SK-N-SH (cell line): ENCODE results near the gene TSC22D1. TPM values are rescaled to one million over a fixed set of nuclear protein-coding genes. Genes with fewer than 3 reads are reported as not detected.
A peak's percentile ranks its signal among the peaks of the same experiment; 100 is the strongest.

Experiments used
- CTCF ChIA-PET: fragments of 300-600, 350-600 bp; formaldehyde crosslinking; extraction: SDS; loops from one replicate; lab custom pipeline; 2021; lab: Yijun Ruan, JAX
- POLR2A ChIA-PET: fragments of 350-600 bp; sonication (Branson Sonifier 250); formaldehyde crosslinking; extraction: SDS; loops from one replicate; lab custom pipeline; 2020; ENCODE audit warnings: antibody characterized with exemption, inconsistent platforms; lab: Yijun Ruan, JAX
- DNase-seq: peaks from one replicate; pipeline ENCODE4 v3.0.0; 2012
- H2AFZ ChIP-seq: fragments of 200-600 bp; sonication (generic); 2 replicates; pipeline ENCODE4 v1.8.1; 2016; ENCODE audit warnings: antibody characterized with exemption, mild to moderate bottlenecking, low read depth
- H3F3A ChIP-seq: fragments of 200-600 bp; sonication (generic); replicated peaks from 2 replicates; pipeline ENCODE3; 2016; ENCODE audit warnings: antibody characterized with exemption, mild to moderate bottlenecking; ENCODE audit not compliant: insufficient read depth
- H3K27ac ChIP-seq, 2 experiments: fragments of 200-500 bp in 1 of 2; fragments of 200-600 bp in 1 of 2; sonication (Bioruptor generic) in 1 of 2; sonication (generic), shearing (Covaris generic) in 1 of 2; 2 replicates each; pipeline versions ENCODE4 v1.5.1 to v1.6.1; 2014 to 2016; ENCODE audit warnings: low read depth in 2 of 2, inconsistent platforms in 1 of 2, low read length in 1 of 2, mild to moderate bottlenecking in 1 of 2, mixed read lengths in 1 of 2
- H3K27me3 ChIP-seq: fragments of 200-600 bp; sonication (generic), shearing (Covaris generic); 2 replicates; pipeline ENCODE4 v1.6.1; 2016; ENCODE audit warnings: mixed run types; ENCODE audit not compliant: insufficient read depth
- H3K36me3 ChIP-seq, 2 experiments: fragments of 200-500 bp in 1 of 2; fragments of 200-600 bp in 1 of 2; sonication (Bioruptor generic) in 1 of 2; sonication (generic) in 1 of 2; replicated peaks in 1 of 2; 2 replicates each; pipeline versions ENCODE3 to v1.5.1; 2014 to 2016; ENCODE audit warnings: low read length in 1 of 2, mild to moderate bottlenecking in 1 of 2; ENCODE audit not compliant: insufficient read depth in 2 of 2, control insufficient read depth in 1 of 2
- H3K4me1 ChIP-seq, 2 experiments: fragments of 200-500 bp in 1 of 2; fragments of 200-600 bp in 1 of 2; sonication (Bioruptor generic) in 1 of 2; sonication (generic), shearing (Covaris generic) in 1 of 2; 2 replicates each; pipeline versions ENCODE4 v1.5.1 to v1.6.1; 2014 to 2016; ENCODE audit warnings: low read depth in 1 of 2, low read length in 1 of 2, mixed run types in 1 of 2; ENCODE audit not compliant: insufficient read depth in 2 of 2, control insufficient read depth in 1 of 2
- H3K4me2 ChIP-seq: fragments of 200-600 bp; sonication (generic), shearing (Covaris generic); 2 replicates; pipeline ENCODE4 v1.6.1; 2017; ENCODE audit warnings: mixed run types
- H3K4me3 ChIP-seq, 2 experiments: fragments of 200-500 bp in 1 of 2; fragments of 200-600 bp in 1 of 2; sonication (Bioruptor generic) in 1 of 2; sonication (generic), shearing (Covaris generic) in 1 of 2; 2 replicates each; pipeline versions ENCODE4 v1.5.1 to v1.8.1; 2014 to 2016; ENCODE audit warnings: low read depth in 2 of 2, inconsistent platforms in 1 of 2, low read length in 1 of 2, mild to moderate bottlenecking in 1 of 2, mixed read lengths in 1 of 2, moderate library complexity in 1 of 2
- H3K79me2 ChIP-seq: fragments of 200-600 bp; sonication (generic); 2 replicates; pipeline ENCODE4 v1.8.1; 2017; ENCODE audit warnings: mild to moderate bottlenecking; ENCODE audit not compliant: insufficient read depth
- H3K9ac ChIP-seq: fragments of 200-600 bp; sonication (generic); 2 replicates; pipeline ENCODE4 v1.6.1; 2017; ENCODE audit warnings: mixed run types
- H3K9me2 ChIP-seq: fragments of 200-600 bp; sonication (generic); 2 replicates; pipeline ENCODE4 v1.6.1; 2017; ENCODE audit warnings: mixed run types
- H3K9me3 ChIP-seq: fragments of 200-600 bp; sonication (generic); 2 replicates; pipeline ENCODE4 v1.6.1; 2017; ENCODE audit warnings: mixed run types, mild to moderate bottlenecking, moderate library complexity
- H4K20me1 ChIP-seq: fragments of 200-600 bp; sonication (generic); 2 replicates; pipeline ENCODE4 v1.6.1; 2017; ENCODE audit warnings: mild to moderate bottlenecking, mixed run types; ENCODE audit not compliant: insufficient read depth
- ELF1 ChIP-seq: IDR thresholded peaks from 2 replicates; pipeline ENCODE4 v1.4.0; 2012
- EP300 ChIP-seq, 2 experiments: IDR thresholded peaks; 2 replicates each; pipeline versions ENCODE4 v1.4.0 to v1.6.1; 2012; ENCODE audit warnings: borderline replicate concordance in 1 of 2, low read depth in 1 of 2, low read length in 1 of 2
- EZH2phosphoT487 ChIP-seq: fragments of 200-600 bp; sonication (generic); IDR thresholded peaks from 2 replicates; pipeline ENCODE4 v1.6.1; 2017; ENCODE audit warnings: low read depth, mixed run types, mild to moderate bottlenecking, antibody characterized with exemption, moderate library complexity, borderline replicate concordance
- FOSL2 ChIP-seq: IDR thresholded peaks from 2 replicates; pipeline ENCODE4 v1.4.0; 2012; ENCODE audit warnings: low read depth, mild to moderate bottlenecking, moderate library complexity, borderline replicate concordance
- FOXM1 ChIP-seq: IDR thresholded peaks from 2 replicates; pipeline ENCODE4 v1.4.0; 2012; ENCODE audit warnings: low read depth, mild to moderate bottlenecking
- GABPA ChIP-seq: IDR thresholded peaks from 2 replicates; pipeline ENCODE4 v1.4.0; 2012; ENCODE audit warnings: low read depth, mild to moderate bottlenecking
- GATA2 ChIP-seq: sonication (generic); formaldehyde crosslinking; IDR thresholded peaks from 2 replicates; pipeline ENCODE4 v1.5.0; 2020; ENCODE audit warnings: mild to moderate bottlenecking, missing genetic modification reagents
- MEF2A ChIP-seq: IDR thresholded peaks from 2 replicates; pipeline ENCODE4 v1.4.0; 2012; ENCODE audit warnings: low read depth, borderline replicate concordance
- NRF1 ChIP-seq: IDR thresholded peaks from 2 replicates; pipeline ENCODE4 v1.6.1; 2012; ENCODE audit warnings: low read depth, mild to moderate bottlenecking, low read length
- RCOR1 ChIP-seq: fragments of 150-350 bp; IDR thresholded peaks from 2 replicates; pipeline ENCODE4 v1.6.1; 2017; ENCODE audit warnings: antibody characterized with exemption, low read length
- RFX5 ChIP-seq: IDR thresholded peaks from 2 replicates; pipeline ENCODE4 v1.6.1; 2012; ENCODE audit warnings: mild to moderate bottlenecking, improper control_type of control experiment, low read length
- SIN3A ChIP-seq: IDR thresholded peaks from 2 replicates; pipeline ENCODE4 v1.6.1; 2012; ENCODE audit warnings: low read depth, mild to moderate bottlenecking, low read length, moderate library complexity, borderline replicate concordance
- SMC3 ChIP-seq: IDR thresholded peaks from 2 replicates; pipeline ENCODE4 v1.6.1; 2012; ENCODE audit warnings: low read depth, low read length, improper control_type of control experiment
- TAF1 ChIP-seq: IDR thresholded peaks from 2 replicates; pipeline ENCODE4 v1.6.1; 2012; ENCODE audit warnings: low read depth, mild to moderate bottlenecking, low read length, moderate library complexity, borderline replicate concordance
- TCF12 ChIP-seq: IDR thresholded peaks from 2 replicates; pipeline ENCODE4 v1.4.0; 2012
- TEAD4 ChIP-seq: IDR thresholded peaks from 2 replicates; pipeline ENCODE4 v1.4.0; 2012; ENCODE audit warnings: mild to moderate bottlenecking, borderline replicate concordance; ENCODE audit not compliant: insufficient read depth
- YY1 ChIP-seq: IDR thresholded peaks from 2 replicates; pipeline ENCODE4 v1.4.0; 2012; ENCODE audit warnings: low read depth, mild to moderate bottlenecking
- WGBS: methylation state at CpG from one replicate; pipeline ENCODE4 v1.1.6; 2017; ENCODE audit warnings: low lambda C conversion rate; 5-methylcytosine and 5-hydroxymethylcytosine counted together
- polyA plus RNA-seq, 3 experiments: library from polyadenylated mRNA; depleted of rRNA; stranded (reverse); fragments of >200 nt; gene quantifications; 2 replicates each; pipeline ENCODE4 v1.2.3, GENCODE V29; 2012
- TF ChIP-seq, protein P1 (sequence below): fragments of 200-600 bp; sonication (generic); IDR thresholded peaks from 2 replicates; pipeline ENCODE4 v1.6.1; 2017; ENCODE audit warnings: antibody characterized with exemption, mild to moderate bottlenecking, moderate library complexity
- TF ChIP-seq, protein P2 (sequence below): IDR thresholded peaks from 2 replicates; pipeline ENCODE4 v1.4.0; 2012; ENCODE audit warnings: low read depth
- TF ChIP-seq, protein P3 (sequence below): IDR thresholded peaks from 2 replicates; pipeline ENCODE4 v1.4.0; 2012; ENCODE audit warnings: low read depth, borderline replicate concordance
- TF ChIP-seq, protein P4 (sequence below): IDR thresholded peaks from 2 replicates; pipeline ENCODE4 v1.6.1; 2012; ENCODE audit warnings: mild to moderate bottlenecking, low read depth, low read length, moderate library complexity
- TF ChIP-seq, protein P5 (sequence below): IDR thresholded peaks from 2 replicates; pipeline ENCODE4 v1.4.0; 2012; ENCODE audit warnings: low read depth, borderline replicate concordance

Gene TSC22D1
- polyA plus RNA-seq, 1 of the 3 experiments (the other 2 are of a cell fraction), result 137 TPM

DNA sequence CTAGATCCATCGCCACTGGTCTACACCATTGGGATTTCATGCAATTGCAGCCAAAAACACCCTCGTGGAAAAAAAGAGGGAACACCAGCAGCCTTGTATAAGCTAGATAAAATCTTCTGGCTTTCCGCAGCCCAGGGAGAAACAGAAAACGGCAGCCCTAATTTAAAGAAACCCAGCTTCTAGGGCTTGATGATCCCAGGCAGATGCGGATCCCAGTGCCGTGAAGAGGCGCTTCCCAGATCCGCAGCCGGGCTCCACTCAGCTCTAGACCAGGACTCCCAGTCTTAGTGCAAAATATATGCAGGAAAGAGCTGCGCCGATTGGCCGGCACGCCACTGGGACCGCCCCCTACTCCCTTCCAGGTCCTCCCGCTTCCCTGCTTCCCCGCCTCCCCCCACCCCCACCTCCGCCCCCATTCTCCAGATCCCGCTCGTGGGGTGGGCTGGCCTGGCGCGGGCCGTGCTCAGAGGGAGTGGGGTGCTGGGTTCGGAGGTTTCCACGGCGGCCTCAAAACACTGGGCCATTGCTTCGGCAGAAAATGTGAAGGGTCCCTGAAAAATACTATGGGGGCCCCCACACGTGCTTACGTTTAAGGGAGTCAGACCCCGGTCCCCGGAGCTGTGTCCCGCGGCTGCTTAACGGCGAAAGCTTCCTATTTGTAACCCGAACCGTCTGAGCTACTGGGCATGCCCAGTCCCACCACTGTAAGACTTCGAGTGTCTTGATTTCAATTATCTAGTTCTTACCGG is 139.4 kb downstream of the TSC22D1 start:
- under 1% methylated on average over 32 of the region's 38 CpGs for WGBS
- no peaks in the 10 kb centered on the region for H3K27me3 ChIP-seq
- CTCF ChIA-PET, result interaction anchor here (0.7 to 10.4 kb wide), 40 partner anchors 9 to 559 kb away, joined by 3 to 158 read pairs (median 4); no protein-coding TSS in a partner anchor
- H3F3A ChIP-seq, result peaks cover 45% of the 10 kb centered on the region
- no peaks in the 10 kb centered on the region for H3K9me3 ChIP-seq
- peak overlapping the region; percentile 94 to 98 for H3K27ac ChIP-seq
- H3K9ac ChIP-seq, result peak overlapping the region; percentile 98
- peak overlapping the region; percentile 83 to 92 for H3K4me3 ChIP-seq
- peak overlapping the region; percentile 79 for H3K4me2 ChIP-seq
- H3K4me1 ChIP-seq, result peaks cover 17 to 26% of the 10 kb centered on the region in 2 experiments; a peak in 3 of 4 replicates
- peaks cover 26 to 30% of the 10 kb centered on the region in 2 experiments for H3K36me3 ChIP-seq
- peaks cover 59% of the 10 kb centered on the region for H3K79me2 ChIP-seq
- POLR2A ChIA-PET, result interaction anchor here (0.6 to 4.9 kb wide), 32 partner anchors 9 to 558 kb away, joined by 3 to 59 read pairs (median 4); partner anchors contain the start of gene SERP2
- no peaks in the 10 kb centered on the region for H3K9me2 ChIP-seq
- H2AFZ ChIP-seq, result no peak overlapping the region
- peak; percentile 92 for DNase-seq
- H4K20me1 ChIP-seq, result peaks cover 19% of the 10 kb centered on the region; the same call in 1 of the 2 replicates
- TF ChIP-seq, protein P1, sequence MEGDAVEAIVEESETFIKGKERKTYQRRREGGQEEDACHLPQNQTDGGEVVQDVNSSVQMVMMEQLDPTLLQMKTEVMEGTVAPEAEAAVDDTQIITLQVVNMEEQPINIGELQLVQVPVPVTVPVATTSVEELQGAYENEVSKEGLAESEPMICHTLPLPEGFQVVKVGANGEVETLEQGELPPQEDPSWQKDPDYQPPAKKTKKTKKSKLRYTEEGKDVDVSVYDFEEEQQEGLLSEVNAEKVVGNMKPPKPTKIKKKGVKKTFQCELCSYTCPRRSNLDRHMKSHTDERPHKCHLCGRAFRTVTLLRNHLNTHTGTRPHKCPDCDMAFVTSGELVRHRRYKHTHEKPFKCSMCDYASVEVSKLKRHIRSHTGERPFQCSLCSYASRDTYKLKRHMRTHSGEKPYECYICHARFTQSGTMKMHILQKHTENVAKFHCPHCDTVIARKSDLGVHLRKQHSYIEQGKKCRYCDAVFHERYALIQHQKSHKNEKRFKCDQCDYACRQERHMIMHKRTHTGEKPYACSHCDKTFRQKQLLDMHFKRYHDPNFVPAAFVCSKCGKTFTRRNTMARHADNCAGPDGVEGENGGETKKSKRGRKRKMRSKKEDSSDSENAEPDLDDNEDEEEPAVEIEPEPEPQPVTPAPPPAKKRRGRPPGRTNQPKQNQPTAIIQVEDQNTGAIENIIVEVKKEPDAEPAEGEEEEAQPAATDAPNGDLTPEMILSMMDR, result no peak
- no peak; the same call in 1 of the 2 replicates for TF ChIP-seq SIN3A
- TF ChIP-seq, protein P2, sequence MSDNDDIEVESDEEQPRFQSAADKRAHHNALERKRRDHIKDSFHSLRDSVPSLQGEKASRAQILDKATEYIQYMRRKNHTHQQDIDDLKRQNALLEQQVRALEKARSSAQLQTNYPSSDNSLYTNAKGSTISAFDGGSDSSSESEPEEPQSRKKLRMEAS, result peak; percentile 15; the same call in 1 of the 2 replicates
- no peak; the same call in 1 of the 2 replicates for TF ChIP-seq RCOR1
- peak; percentile 43; the same call in 1 of the 2 replicates for TF ChIP-seq NRF1
- TF ChIP-seq, protein P3, sequence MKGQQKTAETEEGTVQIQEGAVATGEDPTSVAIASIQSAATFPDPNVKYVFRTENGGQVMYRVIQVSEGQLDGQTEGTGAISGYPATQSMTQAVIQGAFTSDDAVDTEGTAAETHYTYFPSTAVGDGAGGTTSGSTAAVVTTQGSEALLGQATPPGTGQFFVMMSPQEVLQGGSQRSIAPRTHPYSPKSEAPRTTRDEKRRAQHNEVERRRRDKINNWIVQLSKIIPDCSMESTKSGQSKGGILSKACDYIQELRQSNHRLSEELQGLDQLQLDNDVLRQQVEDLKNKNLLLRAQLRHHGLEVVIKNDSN, result no peak
- 0 out of 4 replicates have a peak, but pooled peaks of 1 of the 2 experiments have one; percentile 20 for TF ChIP-seq EP300 (IDR thresholded peaks at IDR 0.05; ENCODE audit: borderline replicate concordance in 1 of 2, low read depth in 1 of 2, low read length in 1 of 2)
- no peak for TF ChIP-seq ELF1
- peak; percentile 3; the same call in 1 of the 2 replicates for TF ChIP-seq TCF12
- TF ChIP-seq MEF2A, result no peak
- no peak for TF ChIP-seq YY1
- no peak for TF ChIP-seq GABPA
- TF ChIP-seq, protein P4, sequence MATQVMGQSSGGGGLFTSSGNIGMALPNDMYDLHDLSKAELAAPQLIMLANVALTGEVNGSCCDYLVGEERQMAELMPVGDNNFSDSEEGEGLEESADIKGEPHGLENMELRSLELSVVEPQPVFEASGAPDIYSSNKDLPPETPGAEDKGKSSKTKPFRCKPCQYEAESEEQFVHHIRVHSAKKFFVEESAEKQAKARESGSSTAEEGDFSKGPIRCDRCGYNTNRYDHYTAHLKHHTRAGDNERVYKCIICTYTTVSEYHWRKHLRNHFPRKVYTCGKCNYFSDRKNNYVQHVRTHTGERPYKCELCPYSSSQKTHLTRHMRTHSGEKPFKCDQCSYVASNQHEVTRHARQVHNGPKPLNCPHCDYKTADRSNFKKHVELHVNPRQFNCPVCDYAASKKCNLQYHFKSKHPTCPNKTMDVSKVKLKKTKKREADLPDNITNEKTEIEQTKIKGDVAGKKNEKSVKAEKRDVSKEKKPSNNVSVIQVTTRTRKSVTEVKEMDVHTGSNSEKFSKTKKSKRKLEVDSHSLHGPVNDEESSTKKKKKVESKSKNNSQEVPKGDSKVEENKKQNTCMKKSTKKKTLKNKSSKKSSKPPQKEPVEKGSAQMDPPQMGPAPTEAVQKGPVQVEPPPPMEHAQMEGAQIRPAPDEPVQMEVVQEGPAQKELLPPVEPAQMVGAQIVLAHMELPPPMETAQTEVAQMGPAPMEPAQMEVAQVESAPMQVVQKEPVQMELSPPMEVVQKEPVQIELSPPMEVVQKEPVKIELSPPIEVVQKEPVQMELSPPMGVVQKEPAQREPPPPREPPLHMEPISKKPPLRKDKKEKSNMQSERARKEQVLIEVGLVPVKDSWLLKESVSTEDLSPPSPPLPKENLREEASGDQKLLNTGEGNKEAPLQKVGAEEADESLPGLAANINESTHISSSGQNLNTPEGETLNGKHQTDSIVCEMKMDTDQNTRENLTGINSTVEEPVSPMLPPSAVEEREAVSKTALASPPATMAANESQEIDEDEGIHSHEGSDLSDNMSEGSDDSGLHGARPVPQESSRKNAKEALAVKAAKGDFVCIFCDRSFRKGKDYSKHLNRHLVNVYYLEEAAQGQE, result peak; percentile 62; the same call in 1 of the 2 replicates
- TF ChIP-seq EZH2phosphoT487, result no peak
- peak; percentile 97 for TF ChIP-seq TAF1
- TF ChIP-seq TEAD4, result no peak
- TF ChIP-seq RFX5, result peak; percentile 76
- peak; percentile 18; the same call in 1 of the 2 replicates for TF ChIP-seq GATA2 (CRISPR knock-in tag)
- no peak for TF ChIP-seq FOXM1
- no peak for TF ChIP-seq FOSL2
- TF ChIP-seq, protein P5, sequence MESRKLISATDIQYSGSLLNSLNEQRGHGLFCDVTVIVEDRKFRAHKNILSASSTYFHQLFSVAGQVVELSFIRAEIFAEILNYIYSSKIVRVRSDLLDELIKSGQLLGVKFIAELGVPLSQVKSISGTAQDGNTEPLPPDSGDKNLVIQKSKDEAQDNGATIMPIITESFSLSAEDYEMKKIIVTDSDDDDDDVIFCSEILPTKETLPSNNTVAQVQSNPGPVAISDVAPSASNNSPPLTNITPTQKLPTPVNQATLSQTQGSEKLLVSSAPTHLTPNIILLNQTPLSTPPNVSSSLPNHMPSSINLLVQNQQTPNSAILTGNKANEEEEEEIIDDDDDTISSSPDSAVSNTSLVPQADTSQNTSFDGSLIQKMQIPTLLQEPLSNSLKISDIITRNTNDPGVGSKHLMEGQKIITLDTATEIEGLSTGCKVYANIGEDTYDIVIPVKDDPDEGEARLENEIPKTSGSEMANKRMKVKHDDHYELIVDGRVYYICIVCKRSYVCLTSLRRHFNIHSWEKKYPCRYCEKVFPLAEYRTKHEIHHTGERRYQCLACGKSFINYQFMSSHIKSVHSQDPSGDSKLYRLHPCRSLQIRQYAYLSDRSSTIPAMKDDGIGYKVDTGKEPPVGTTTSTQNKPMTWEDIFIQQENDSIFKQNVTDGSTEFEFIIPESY, result no peak
- TF ChIP-seq SMC3, result peak; percentile 2; the same call in 1 of the 2 replicates
